HG03378 (cell line): Measurements from ENCODE around the gene CDCA5.

Experiments used
- ATAC-seq: cut with Tn5 transposase; IDR thresholded peaks from one replicate; pipeline ENCODE4 v1.9.1; 2021; ENCODE audit warnings: mild to moderate bottlenecking, moderate library complexity; ENCODE audit not compliant: unreplicated experiment

The CDCA5 gene

GRCh38 chr11:65107751-65108468 lies 24.1 kb upstream of the CDCA5 start:
- no peak for ATAC-seq

- no peak for ATAC-seq
Observed at GRCh38 chr11:65107078-65107477, 23.2 kb upstream of the CDCA5 start.

- no peak for ATAC-seq
Observed at GRCh38 chr11:65104628-65105027, 20.8 kb upstream of the CDCA5 start.

GRCh38 chr11:65103476-65103875 lies 19.6 kb upstream of the CDCA5 start:
- ATAC-seq = no peak

DNA sequence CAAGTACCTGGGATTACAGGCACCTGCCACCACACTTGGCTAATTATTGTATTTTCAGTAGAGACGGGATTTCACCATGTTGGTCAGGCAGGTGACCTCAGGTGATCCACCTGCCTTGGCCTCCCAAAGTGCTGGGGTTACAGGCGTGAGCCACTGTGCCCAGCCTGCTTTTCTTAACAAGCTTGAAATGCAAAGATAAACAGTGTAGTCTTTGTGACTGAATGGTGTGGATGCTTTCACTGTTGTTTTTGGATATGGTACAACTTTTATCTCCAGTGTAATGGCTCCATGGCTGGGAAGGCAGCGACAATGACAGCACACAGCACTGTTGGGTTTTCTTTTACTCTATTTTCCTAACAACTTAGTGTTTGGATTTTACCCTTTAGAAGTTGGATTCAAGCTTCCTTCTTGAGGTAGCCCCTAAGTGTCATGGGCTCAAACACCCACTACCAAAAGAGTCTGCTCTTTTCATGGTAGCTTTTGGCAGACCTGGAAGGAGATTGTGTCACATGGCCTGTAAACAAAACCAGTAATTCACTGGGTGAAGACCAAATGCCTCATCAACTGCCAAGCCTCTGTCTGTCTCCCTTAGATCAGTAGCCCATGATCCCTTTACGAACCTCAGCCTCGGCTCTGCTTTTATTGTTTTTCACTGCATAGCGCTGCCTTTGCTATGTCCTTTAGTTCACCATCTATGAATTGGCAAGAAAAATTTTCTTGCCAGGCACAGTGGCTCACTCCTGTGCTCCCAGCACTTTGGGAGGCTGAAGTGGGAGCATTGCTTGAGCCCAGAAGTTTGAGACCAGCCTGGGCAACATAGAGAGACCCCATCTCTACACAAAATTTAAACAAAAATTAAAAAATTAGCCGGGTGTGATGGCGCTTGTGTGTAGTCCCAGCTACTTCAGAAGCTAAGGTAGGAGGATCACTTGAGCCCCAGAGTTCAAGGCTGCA lies 18.6 kb upstream of the CDCA5 start:
- ATAC-seq = no peak

DNA sequence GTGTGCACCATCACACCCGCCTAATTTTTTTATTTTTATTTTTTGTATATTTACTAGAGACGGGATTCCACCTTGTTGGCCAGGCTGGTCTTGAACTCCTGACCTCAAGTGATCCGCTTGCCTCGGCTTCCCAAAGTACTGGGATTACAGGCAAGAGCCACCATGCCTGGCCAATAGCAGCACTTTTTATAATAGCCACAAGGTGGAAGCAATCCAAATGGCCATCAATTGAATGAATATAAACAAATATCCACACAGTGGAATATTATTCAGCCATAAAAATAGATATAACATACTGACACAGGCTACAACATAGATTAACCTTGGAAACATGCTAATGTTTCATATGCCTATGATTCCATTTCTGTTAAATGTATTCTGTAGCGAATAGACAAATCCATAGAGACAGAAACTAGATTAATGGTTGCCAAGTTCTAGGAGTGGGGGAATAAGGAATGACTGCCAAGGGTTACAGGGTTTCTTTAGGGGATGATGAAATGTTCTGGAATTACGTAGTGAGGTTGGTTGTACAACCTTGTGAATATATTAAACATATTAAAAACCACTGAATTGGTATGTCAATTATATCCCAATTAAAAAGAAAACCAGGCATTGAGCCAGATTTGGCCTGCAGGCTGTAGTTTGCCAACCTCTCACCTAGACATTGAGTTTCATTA lies 17.0 kb upstream of the CDCA5 start:
- no peak for ATAC-seq

GRCh38 chr11:65096926-65097325 lies 13.1 kb upstream of the CDCA5 start:
- no peak for ATAC-seq

GRCh38 chr11:65095974-65096806 lies 12.3 kb upstream of the CDCA5 start, which contains the start of gene VPS51:
TSS of gene VPS51 (plus strand) at chr11:65096214. CDS start at chr11:65096251, 37 bp downstream.
- peak; percentile 75 for ATAC-seq

GRCh38 chr11:65095427-65095826 lies 11.6 kb upstream of the CDCA5 start:
- no peak for ATAC-seq

GRCh38 chr11:65090628-65091027 lies 6.8 kb upstream of the CDCA5 start:
- ATAC-seq = no peak

DNA sequence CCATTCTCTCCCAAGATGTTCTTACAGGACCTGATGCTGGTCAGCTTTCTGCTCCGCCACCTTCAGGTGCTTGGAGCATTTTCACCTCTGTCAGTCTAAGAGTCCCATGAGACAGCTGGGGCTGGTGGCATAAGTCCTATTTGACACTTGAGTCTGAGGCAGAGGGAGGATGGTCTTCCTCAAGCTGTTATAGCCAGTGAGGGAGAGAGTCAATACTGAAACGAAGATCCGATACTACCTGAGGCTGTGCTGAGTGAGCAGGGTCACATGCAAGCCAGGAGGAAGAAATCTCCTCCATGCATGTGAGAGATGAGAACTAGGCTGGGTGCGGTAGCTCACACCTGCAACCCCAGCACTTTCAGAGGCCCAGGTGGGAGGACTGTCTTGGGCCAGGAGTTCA lies 5.8 kb upstream of the CDCA5 start:
- ATAC-seq = no peak

DNA sequence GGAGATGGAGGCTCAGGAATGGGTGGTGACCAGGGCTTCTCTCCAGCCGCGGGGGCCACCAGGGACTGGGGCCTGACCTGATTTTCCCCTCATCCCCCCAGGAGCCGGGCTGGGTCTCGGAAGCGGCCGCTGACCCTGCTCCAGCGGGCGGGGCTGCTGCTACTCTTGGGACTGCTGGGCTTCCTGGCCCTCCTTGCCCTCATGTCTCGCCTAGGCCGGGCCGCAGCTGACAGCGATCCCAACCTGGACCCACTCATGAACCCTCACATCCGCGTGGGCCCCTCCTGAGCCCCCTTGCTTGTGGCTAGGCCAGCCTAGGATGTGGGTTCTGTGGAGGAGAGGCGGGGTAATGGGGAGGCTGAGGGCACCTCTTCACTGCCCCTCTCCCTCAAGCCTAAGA lies 4.0 kb upstream of the CDCA5 start:
- ATAC-seq = no peak

DNA sequence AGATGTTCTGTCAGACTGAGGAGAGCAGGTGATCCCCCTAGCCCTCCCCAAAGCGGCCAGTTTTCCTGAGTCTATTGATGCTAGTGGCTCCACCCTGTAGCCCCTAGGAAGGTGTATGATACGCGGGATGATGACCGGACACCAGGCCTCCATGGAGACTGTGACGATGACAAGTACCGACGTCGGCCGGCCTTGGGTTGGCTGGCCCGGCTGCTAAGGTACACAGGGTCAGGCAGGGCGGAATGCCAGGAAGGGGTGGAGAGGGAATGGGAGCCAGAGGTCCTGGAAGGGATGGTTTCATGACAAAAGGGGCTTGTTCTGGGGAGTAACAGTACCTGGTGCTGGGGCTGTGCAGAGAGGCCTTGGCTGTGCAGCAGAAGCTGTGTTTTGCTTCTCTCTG lies 3.4 kb upstream of the CDCA5 start:
- ATAC-seq = no peak

DNA sequence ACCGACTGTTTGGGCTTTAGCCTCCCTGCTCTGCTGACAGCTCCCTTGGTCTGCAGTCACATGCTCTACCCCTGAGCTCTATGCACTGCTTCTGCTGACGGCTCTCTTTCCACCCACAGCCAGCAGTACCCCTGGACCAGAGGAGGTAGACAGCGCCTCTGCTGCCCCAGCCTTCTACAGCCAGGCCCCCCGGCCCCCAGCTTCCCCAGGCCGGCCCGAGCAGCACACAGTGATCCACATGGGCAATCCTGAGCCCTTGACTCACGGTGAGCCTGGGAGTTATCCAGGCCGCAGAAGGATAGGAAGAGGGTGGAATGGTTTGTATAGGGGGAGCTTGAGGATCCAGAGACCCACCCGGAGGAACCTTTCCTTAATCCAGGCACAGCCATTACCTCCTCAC lies 3.0 kb upstream of the CDCA5 start:
- no peak for ATAC-seq

GRCh38 chr11:65085446-65085845 lies 1.6 kb upstream of the CDCA5 start:
- ATAC-seq = no peak

DNA sequence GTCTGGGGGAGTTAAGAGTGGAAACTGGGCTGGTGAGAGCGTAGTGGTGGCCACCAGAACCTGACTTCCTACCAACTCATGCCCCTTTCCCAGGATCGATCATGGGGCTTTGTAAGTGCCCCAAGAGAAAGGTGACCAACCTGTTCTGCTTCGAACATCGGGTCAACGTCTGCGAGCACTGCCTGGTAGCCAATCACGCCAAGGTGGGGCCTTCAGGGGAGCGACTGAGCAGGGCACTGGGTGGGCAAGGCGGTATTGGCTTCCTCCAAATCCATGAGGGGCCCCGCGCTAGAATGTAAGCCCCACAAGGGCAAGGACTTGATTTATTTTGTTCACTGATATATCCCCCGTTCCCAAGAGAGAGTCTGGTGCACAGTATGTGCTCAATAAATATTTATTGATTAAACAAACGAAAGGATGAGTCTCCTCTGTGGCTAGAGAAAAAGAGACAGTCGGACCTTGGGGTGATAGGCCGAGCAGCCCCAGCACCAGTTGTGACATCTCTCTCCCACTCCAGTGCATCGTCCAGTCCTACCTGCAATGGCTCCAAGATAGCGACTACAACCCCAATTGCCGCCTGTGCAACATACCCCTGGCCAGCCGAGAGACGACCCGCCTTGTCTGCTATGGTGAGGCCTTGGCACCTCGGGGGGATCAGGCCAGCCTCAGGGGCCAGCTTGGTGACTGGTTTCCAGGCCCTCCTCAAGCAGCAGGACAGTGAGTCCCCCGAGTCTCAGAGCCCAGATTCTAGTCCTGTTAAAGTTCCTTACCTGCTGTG lies 947 bp upstream of the CDCA5 start:
- ATAC-seq = peak; percentile 2

DNA sequence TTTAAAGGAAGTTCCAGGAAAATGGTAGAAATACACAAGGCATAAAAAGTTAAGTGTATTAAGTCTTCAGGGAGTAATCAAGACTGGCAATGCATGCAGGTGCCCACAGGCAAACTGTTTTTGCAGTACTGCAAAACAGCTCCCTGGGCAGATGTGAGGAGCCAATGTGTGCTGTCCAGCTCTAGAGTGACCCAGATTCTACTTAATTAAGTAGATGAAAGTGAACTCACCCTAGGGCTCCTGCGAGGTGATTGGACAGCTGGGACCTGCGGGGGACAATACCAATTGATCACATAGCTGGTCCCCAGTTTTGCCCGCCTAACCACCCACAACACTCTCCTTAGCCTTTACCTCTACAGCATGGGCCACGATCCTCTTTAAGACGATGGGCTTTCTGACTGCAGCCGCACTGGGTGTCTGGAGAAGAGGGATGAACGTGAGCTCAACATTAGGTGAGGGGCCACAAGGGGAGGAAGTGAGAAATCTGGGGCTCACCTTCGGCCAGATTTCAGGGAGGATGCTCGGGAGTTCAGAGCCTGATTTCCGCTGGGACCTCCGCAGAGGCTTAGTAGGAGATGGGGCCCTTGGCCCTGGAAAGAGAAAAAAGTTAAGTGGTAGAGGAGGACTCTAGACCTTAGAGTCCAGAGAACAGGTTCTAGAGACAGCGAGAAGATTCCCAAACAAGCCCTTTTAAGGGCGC lies 556 bp downstream of the CDCA5 start:
- ATAC-seq = peak; percentile 9

- ATAC-seq = no peak
Observed at GRCh38 chr11:65078786-65079342, 5.0 kb downstream of the CDCA5 start.

- ATAC-seq = no peak
Observed at GRCh38 chr11:65078151-65078550, 5.7 kb downstream of the CDCA5 start.
